H1 (cell line): ENCODE measurements around the gene APBA2. TPM values are rescaled to one million over a fixed set of nuclear protein-coding genes. Genes with fewer than 3 reads are reported as not detected.
A peak's percentile ranks its signal among the peaks of the same experiment; 100 is the strongest.

Source experiments
- CTCF ChIA-PET: fragments of 300-600 bp; sonication (Branson Sonifier 250); formaldehyde crosslinking; loops from one replicate; lab custom pipeline; 2021; ENCODE audit not compliant: partially characterized antibody; lab: Charles Lee
- POLR2A ChIA-PET: fragments of 300-600 bp; sonication (Branson Sonifier 250); formaldehyde crosslinking; loops from one replicate; lab custom pipeline; 2021; ENCODE audit warnings: inconsistent platforms; ENCODE audit not compliant: partially characterized antibody; lab: Charles Lee
- DNase-seq, 2 experiments: peaks; one replicate each; pipeline versions ENCODE4 v3.0.0 to v3.0.0-alpha.2; 2010 to 2022; ENCODE audit warnings: low spot score in 2 of 2, low read depth in 1 of 2, mixed read lengths in 1 of 2
- FAIRE-seq: peaks from 2 replicates; lab custom pipeline; 2011; peaks lifted over from hg19 to GRCh38; lab: Jason Lieb, UNC
- H2AFZ ChIP-seq: 2 replicates; pipeline ENCODE4 v1.8.1; 2012; ENCODE audit warnings: low read length, inconsistent platforms
- H2AK5ac ChIP-seq: 2 replicates; pipeline ENCODE4 v1.6.1; 2013; ENCODE audit warnings: low read depth, low read length
- H2BK120ac ChIP-seq: replicated peaks from 2 replicates; pipeline ENCODE3; 2013; ENCODE audit warnings: low read depth, low read length, inconsistent platforms
- H2BK12ac ChIP-seq: 2 replicates; pipeline ENCODE4 v1.6.1; 2013; ENCODE audit warnings: low read depth, low read length
- H2BK15ac ChIP-seq: 2 replicates; pipeline ENCODE4 v1.6.1; 2013; ENCODE audit warnings: low read length
- H2BK20ac ChIP-seq: 2 replicates; pipeline ENCODE4 v1.6.1; 2013; ENCODE audit warnings: low read length
- H2BK5ac ChIP-seq: 2 replicates; pipeline ENCODE4 v1.6.1; 2013; ENCODE audit warnings: low read depth, low read length
- H3K14ac ChIP-seq: 2 replicates; pipeline ENCODE4 v1.6.1; 2013; ENCODE audit warnings: inconsistent platforms; ENCODE audit not compliant: insufficient read length
- H3K18ac ChIP-seq: 2 replicates; pipeline ENCODE4 v1.6.1; 2013; ENCODE audit warnings: low read length; ENCODE audit errors: extremely low read depth
- H3K23ac ChIP-seq: 2 replicates; pipeline ENCODE4 v1.6.1; 2013; ENCODE audit warnings: inconsistent platforms; ENCODE audit not compliant: insufficient read length
- H3K23me2 ChIP-seq: 2 replicates; pipeline ENCODE4 v1.6.1; 2013; ENCODE audit warnings: low read depth, low read length
- H3K27ac ChIP-seq: 2 replicates; pipeline ENCODE4 v1.6.1; 2011; ENCODE audit warnings: low read depth, low read length, inconsistent platforms
- H3K27me3 ChIP-seq, 4 experiments: replicated peaks in 1 of 4; 1 replicate in 1 of 4; 2 replicates in 3 of 4; pipeline versions ENCODE4 v1.6.1 to v1.8.1; 2011 to 2013; ENCODE audit warnings: low read length in 3 of 4, mild to moderate bottlenecking in 3 of 4, inconsistent platforms in 2 of 4, mixed read lengths in 2 of 4, moderate library complexity in 1 of 4; ENCODE audit not compliant: control insufficient read depth in 3 of 4, insufficient read depth in 3 of 4; ENCODE audit errors: extremely low read depth in 1 of 4
- H3K36me3 ChIP-seq, 4 experiments: 2 replicates each; pipeline versions ENCODE4 v1.6.1 to v1.8.1; 2011 to 2013; ENCODE audit warnings: mild to moderate bottlenecking in 4 of 4, low read length in 3 of 4, moderate library complexity in 2 of 4, control low read depth in 1 of 4, inconsistent platforms in 1 of 4; ENCODE audit not compliant: insufficient read depth in 4 of 4, control insufficient read depth in 2 of 4
- H3K4ac ChIP-seq: replicated peaks from 2 replicates; pipeline ENCODE3; 2013; ENCODE audit warnings: low read length, low read depth, mixed read lengths, inconsistent platforms; ENCODE audit not compliant: insufficient read length
- H3K4me1 ChIP-seq, 4 experiments: replicated peaks in 1 of 4; 1 replicate in 1 of 4; 2 replicates in 3 of 4; pipeline versions ENCODE4 v1.6.1 to v1.8.1; 2011 to 2013; ENCODE audit warnings: low read length in 3 of 4, inconsistent platforms in 2 of 4, mixed read lengths in 1 of 4; ENCODE audit not compliant: insufficient read depth in 4 of 4, control insufficient read depth in 3 of 4
- H3K4me2 ChIP-seq, 2 experiments: 2 replicates each; pipeline versions ENCODE4 v1.6.1 to v1.8.1; 2011 to 2013; ENCODE audit warnings: low read depth in 2 of 2, low read length in 2 of 2, control low read depth in 1 of 2, inconsistent platforms in 1 of 2, mild to moderate bottlenecking in 1 of 2; ENCODE audit not compliant: insufficient read depth in 1 of 2
- H3K4me3 ChIP-seq, 4 experiments: fragments of 200-600, 300-600 bp in 1 of 4; sonication (generic), shearing (Covaris generic), sonication (Bioruptor Twin) in 1 of 4; 2 replicates each; pipeline versions ENCODE4 v1.5.1 to v1.8.1; 2011 to 2016; ENCODE audit warnings: low read length in 4 of 4, low read depth in 3 of 4, control low read depth in 2 of 4, inconsistent platforms in 2 of 4, mild to moderate bottlenecking in 2 of 4, mixed read lengths in 1 of 4, moderate library complexity in 1 of 4; ENCODE audit not compliant: insufficient read depth in 2 of 4; ENCODE audit errors: extremely low read depth in 1 of 4
- H3K56ac ChIP-seq: replicated peaks from 2 replicates; pipeline ENCODE3; 2013; ENCODE audit warnings: low read depth, mild to moderate bottlenecking, mixed read lengths, low read length, inconsistent platforms; ENCODE audit not compliant: insufficient read length
- H3K79me1 ChIP-seq: 2 replicates; pipeline ENCODE4 v1.6.1; 2013; ENCODE audit warnings: low read depth, low read length, control low read depth
- H3K79me2 ChIP-seq, 2 experiments: 2 replicates each; pipeline versions ENCODE4 v1.6.1 to v1.8.1; 2012 to 2013; ENCODE audit warnings: low read length in 2 of 2, mild to moderate bottlenecking in 2 of 2, inconsistent platforms in 1 of 2; ENCODE audit not compliant: insufficient read depth in 2 of 2, control insufficient read depth in 1 of 2
- H3K9ac ChIP-seq, 4 experiments: replicated peaks in 1 of 4; 1 replicate in 1 of 4; 2 replicates in 3 of 4; pipeline versions ENCODE4 v1.6.1 to v1.8.1; 2011 to 2013; ENCODE audit warnings: low read depth in 3 of 4, low read length in 3 of 4, control low read depth in 2 of 4, mild to moderate bottlenecking in 2 of 4, moderate library complexity in 2 of 4, inconsistent platforms in 1 of 4; ENCODE audit errors: extremely low read depth in 1 of 4
- H3K9me3 ChIP-seq, 2 experiments: 2 replicates each; pipeline versions ENCODE4 v1.6.1 to v1.8.1; 2012 to 2013; ENCODE audit warnings: mild to moderate bottlenecking in 2 of 2, moderate library complexity in 2 of 2, control low read depth in 1 of 2, inconsistent platforms in 1 of 2, low read depth in 1 of 2, low read length in 1 of 2, mixed read lengths in 1 of 2; ENCODE audit not compliant: insufficient read depth in 2 of 2
- H4K20me1 ChIP-seq, 2 experiments: replicated peaks in 1 of 2; 2 replicates each; pipeline versions ENCODE3 to v1.8.1; 2011 to 2013; ENCODE audit warnings: inconsistent platforms in 2 of 2, low read length in 2 of 2, mild to moderate bottlenecking in 1 of 2; ENCODE audit not compliant: insufficient read depth in 2 of 2, control insufficient read depth in 1 of 2
- H4K5ac ChIP-seq: 2 replicates; pipeline ENCODE4 v1.6.1; 2013; ENCODE audit warnings: low read length, low read depth, mixed read lengths, inconsistent platforms; ENCODE audit not compliant: insufficient read length
- H4K8ac ChIP-seq: 2 replicates; pipeline ENCODE4 v1.8.0; 2013; ENCODE audit warnings: mild to moderate bottlenecking, moderate library complexity, low read length, inconsistent platforms; ENCODE audit not compliant: insufficient read depth; ENCODE audit errors: extremely low read depth
- H4K91ac ChIP-seq: replicated peaks from 2 replicates; pipeline ENCODE3; 2013; ENCODE audit warnings: low read length, mixed read lengths, inconsistent platforms; ENCODE audit not compliant: insufficient read length
- CBX5 ChIP-seq: fragments of 300-800, 300-1000 bp; sonication (generic); IDR thresholded peaks from 2 replicates; pipeline ENCODE4 v1.7.1; 2016; ENCODE audit warnings: antibody characterized with exemption, low read length, low read depth
- CBX8 ChIP-seq: fragments of 300-800, 300-1000 bp; sonication (generic); IDR thresholded peaks from 2 replicates; pipeline ENCODE4 v1.7.1; 2016; ENCODE audit warnings: low read depth, low read length, borderline replicate concordance
- EGR1 ChIP-seq: IDR thresholded peaks from 2 replicates; pipeline ENCODE4 v1.6.1; 2011; ENCODE audit warnings: low read depth, low read length, borderline replicate concordance
- EZH2 ChIP-seq: fragments of 200-600 bp; sonication (generic); IDR thresholded peaks from 2 replicates; pipeline ENCODE4 v1.7.1; 2012; ENCODE audit warnings: low read depth, mild to moderate bottlenecking, moderate library complexity, low read length, inconsistent platforms; ENCODE audit not compliant: severe bottlenecking
- HDAC6 ChIP-seq: IDR thresholded peaks from one replicate; pipeline ENCODE4 v1.7.1; 2012; ENCODE audit warnings: low read depth, mild to moderate bottlenecking, inconsistent platforms, low read length, moderate library complexity
- MAFK ChIP-seq: IDR thresholded peaks from 2 replicates; pipeline ENCODE4 v1.6.1; 2012; ENCODE audit warnings: low read depth, mild to moderate bottlenecking, improper control_type of control experiment, low read length
- POLR2A ChIP-seq, 2 experiments: IDR thresholded peaks; 1 replicate in 1 of 2; 2 replicates in 1 of 2; pipeline ENCODE4 v1.6.1; 2011; ENCODE audit warnings: low read depth in 2 of 2, low read length in 2 of 2, mild to moderate bottlenecking in 2 of 2; ENCODE audit errors: control extremely low read depth in 1 of 2
- RAD21 ChIP-seq, 2 experiments: IDR thresholded peaks in 1 of 2; conservative IDR thresholded peaks in 1 of 2; 2 replicates each; pipeline ENCODE4 v1.6.1; 2011; ENCODE audit warnings: low read depth in 2 of 2, low read length in 2 of 2, improper control_type of control experiment in 1 of 2, inconsistent platforms in 1 of 2, mild to moderate bottlenecking in 1 of 2, moderate library complexity in 1 of 2
- TAF1 ChIP-seq: IDR thresholded peaks from 2 replicates; pipeline ENCODE4 v1.6.1; 2011; ENCODE audit warnings: mild to moderate bottlenecking, low read depth, low read length
- WGBS, 2 experiments: shearing (Covaris generic) in 1 of 2; methylation state at CpG; one replicate each; pipeline versions ENCODE4 v1.1.6 to v1.1.7; 2013 to 2015; ENCODE audit warnings: low lambda C conversion rate in 2 of 2, mixed read lengths in 2 of 2, inconsistent platforms in 1 of 2, low coverage in 1 of 2, missing lambda C conversion rate in 1 of 2; ENCODE audit not compliant: insufficient replicate concordance in 2 of 2, insufficient coverage in 1 of 2, insufficient read length in 1 of 2; ENCODE audit errors: extremely low coverage in 1 of 2, missing lambda C conversion rate in 1 of 2; 5-methylcytosine and 5-hydroxymethylcytosine counted together
- polyA plus RNA-seq, 7 experiments: library from polyadenylated mRNA; depleted of rRNA in 3 of 7; stranded (reverse) in 5 of 7; unstranded in 2 of 7; fragments of >200 nt in 5 of 7; fragments of 200-250 nt in 2 of 7; gene quantifications; 1 replicate in 5 of 7; 2 replicates in 1 of 7; 4 replicates in 1 of 7; pipeline versions ENCODE4 v1.2.1 to v1.2.3, GENCODE V29; 2011 to 2013; ENCODE audit warnings: missing spikeins in 2 of 7, mixed read lengths in 2 of 7
- total RNA-seq: library from RNA; stranded (reverse); fragmentation: NEBNext Ultra II Directional; extraction: Animal tissue kit (Norgen Biotek cat#: 25700); gene quantifications from 2 replicates; pipeline ENCODE4 v1.2.1, GENCODE V29; 2021
- TF ChIP-seq, protein P1 (sequence below): IDR thresholded peaks from 2 replicates; pipeline ENCODE4 v1.6.1; 2011; ENCODE audit warnings: low read length, improper control_type of control experiment

Gene APBA2
- total and polyA plus RNA-seq, 2 of the 8 experiments (the other 6 are each of a cell fraction or from before 2014, with no cell fraction given), result 15.5 to 19.0 TPM

DNA sequence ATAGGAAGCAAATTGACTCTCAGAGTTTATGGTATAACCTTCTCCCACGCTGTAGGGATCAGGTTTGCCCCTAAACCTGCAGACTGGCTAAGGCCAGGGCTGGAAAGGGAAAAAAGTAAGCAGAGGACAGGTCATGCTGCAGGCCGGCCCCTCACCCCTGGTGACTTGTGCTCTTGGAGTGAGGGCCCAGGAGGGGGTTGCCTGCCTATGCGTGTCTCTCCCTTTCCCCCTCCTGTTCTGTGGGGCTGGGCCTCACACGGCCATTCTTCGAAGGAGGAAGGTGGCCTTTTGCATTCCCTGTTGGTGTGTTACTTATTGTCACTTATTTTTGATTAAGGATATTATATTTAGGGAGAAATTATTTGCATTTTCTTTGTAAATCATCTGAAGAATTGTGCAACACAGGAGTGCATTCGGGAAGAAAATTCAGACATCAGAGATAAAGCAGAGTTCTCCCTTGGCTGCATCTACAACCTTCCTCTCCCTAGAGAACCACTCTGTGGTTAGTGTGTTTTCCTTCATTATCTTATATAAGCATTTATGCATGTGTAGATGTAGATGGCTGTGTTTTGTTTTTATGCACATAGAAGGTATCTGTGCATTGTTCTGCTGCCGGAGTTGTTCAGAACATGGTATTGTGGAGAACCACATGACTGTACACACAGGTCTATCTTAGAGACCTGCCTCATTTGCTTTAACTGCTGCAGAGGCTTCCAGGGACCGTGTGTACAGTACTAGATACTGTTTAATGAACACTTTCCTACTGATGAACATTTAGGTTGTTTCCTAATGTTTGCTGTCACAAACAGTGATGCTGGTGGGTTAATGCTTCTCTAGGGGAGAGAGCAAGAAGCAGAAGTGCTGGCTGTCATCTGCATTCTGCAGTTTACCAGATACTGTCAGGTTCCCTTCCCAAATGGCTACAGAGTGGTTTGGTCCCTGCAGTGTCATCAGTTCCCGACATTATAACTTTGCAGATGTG, 133.5 kb downstream of the APBA2 start:
- Histone ChIP-seq H3K27ac (no peak overlapping the region), H3K23ac (no peak overlapping the region), H3K9ac (no peak overlapping the region; a peak in 1 of 7 replicates), H4K5ac (peak overlapping the region; percentile 30), H3K14ac (no peak overlapping the region), H2BK20ac (no peak overlapping the region), H3K27me3 (no peaks in the 10 kb centered on the region), H2BK15ac (no peak overlapping the region), H2AK5ac (peak overlapping the region; percentile 77; the same call in 1 of the 2 replicates), H2BK12ac (no peak overlapping the region), H3K56ac (no peak overlapping the region), H4K8ac (no peak overlapping the region), H4K91ac (peak overlapping the region; percentile 56), H2AFZ (no peak overlapping the region), H3K79me2 (no peaks in the 10 kb centered on the region), H3K18ac (no peak overlapping the region; the same call in 1 of the 2 replicates), H3K4me1 (peaks cover 3 to 7% (median 5%) of the 10 kb centered on the region in 4 experiments; a peak in 6 of 7 replicates), H2BK5ac (peak overlapping the region; percentile 60; the same call in 1 of the 2 replicates), H3K4me2 (peak overlapping the region in 1 of 2 experiments; percentile 10; a peak in 1 of 4 replicates), H3K23me2 (no peaks in the 10 kb centered on the region), H3K4me3 (no peak overlapping the region), H3K36me3 (no peaks in the 10 kb centered on the region), H3K79me1 (no peaks in the 10 kb centered on the region), H3K4ac (peak overlapping the region; percentile 82), H2BK120ac (no peak overlapping the region), H3K9me3 (no peaks in the 10 kb centered on the region), H4K20me1 (no peaks in the 10 kb centered on the region)
- DNase-seq (no peak), FAIRE-seq (peak; percentile 71)
- CTCF ChIA-PET, result interaction anchor here (0.6 to 1.1 kb wide), 10 partner anchors 18 to 139 kb away, joined by 3 to 11 read pairs (median 4); no protein-coding TSS in a partner anchor
- POLR2A ChIA-PET, result no interaction called here
- WGBS, 2 experiments, result 78% methylated on average over 8 of the region's 9 CpGs; no CpG with 5 or more reads in 1 of the 2 experiments
- TF ChIP-seq TAF1, result no peak
- TF ChIP-seq, protein P1, sequence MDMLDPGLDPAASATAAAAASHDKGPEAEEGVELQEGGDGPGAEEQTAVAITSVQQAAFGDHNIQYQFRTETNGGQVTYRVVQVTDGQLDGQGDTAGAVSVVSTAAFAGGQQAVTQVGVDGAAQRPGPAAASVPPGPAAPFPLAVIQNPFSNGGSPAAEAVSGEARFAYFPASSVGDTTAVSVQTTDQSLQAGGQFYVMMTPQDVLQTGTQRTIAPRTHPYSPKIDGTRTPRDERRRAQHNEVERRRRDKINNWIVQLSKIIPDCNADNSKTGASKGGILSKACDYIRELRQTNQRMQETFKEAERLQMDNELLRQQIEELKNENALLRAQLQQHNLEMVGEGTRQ, result no peak
- TF ChIP-seq CBX5, result no peak
- TF ChIP-seq CBX8, result no peak
- no peak for TF ChIP-seq HDAC6
- no peak for TF ChIP-seq EZH2
- TF ChIP-seq RAD21 (IDR thresholded peaks at IDR 0.05 in 1 of 2, conservative IDR thresholded peaks at IDR 0.05 in 1 of 2; ENCODE audit: low read depth in 2 of 2, low read length in 2 of 2), result no peak
- TF ChIP-seq POLR2A (IDR thresholded peaks at IDR 0.05; ENCODE audit: control extremely low read depth in 1 of 2, low read depth in 2 of 2, low read length in 2 of 2), result no peak
- no peak for TF ChIP-seq EGR1
- no peak for TF ChIP-seq MAFK
